ENCODE measurements around the gene TSHB.

The TSHB gene

DNA sequence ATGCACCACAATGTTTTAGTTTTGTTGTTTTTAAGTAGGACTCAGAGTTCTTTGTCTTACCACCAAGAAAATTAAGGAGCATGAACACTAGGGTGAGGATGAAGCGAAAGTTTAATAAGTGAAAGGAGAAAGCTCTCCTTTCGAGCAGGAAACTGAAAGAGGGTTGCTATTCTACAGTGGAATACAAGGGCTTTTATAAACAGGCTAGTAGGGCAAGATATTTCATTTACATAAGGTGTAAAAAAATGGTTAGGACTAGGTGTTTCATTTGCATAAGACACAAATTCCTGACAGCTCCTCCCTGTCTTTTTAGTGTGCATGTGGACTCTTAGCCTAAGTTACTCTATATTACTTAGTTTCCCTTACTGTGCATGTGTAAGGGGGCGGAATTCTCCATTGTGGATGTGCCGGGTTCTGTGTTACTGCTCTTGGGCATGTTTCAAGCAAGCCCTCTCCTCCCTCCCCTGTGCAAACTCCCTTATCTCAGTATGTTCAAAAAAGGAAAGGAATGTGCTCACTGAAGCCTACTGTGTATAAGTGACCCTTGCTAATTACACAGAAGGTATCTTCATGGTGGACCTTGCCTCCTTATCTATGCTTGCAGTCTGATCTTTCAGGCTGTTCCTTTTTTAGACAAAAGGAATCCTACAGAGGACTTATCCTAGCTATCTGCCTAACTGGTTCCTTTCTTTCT lies 7.3 kb downstream of the TSHB start:
- Histone ChIP-seq H3K4me1 (ENCODE audit: control insufficient read depth, low read length) (no peaks in the 10 kb centered on the region), H3K79me2 (ENCODE audit: control insufficient read depth, low read length) (no peaks in the 10 kb centered on the region), H3K9me3 (ENCODE audit: control insufficient read depth, insufficient read depth, low read length) (no peaks in the 10 kb centered on the region), H3K4me3 (ENCODE audit: low read length) (no peak overlapping the region), H3K4me2 (ENCODE audit: low read length) (no peak overlapping the region), H3K36me3 (ENCODE audit: control insufficient read depth, low read length) (no peaks in the 10 kb centered on the region), H4K20me1 (ENCODE audit: control insufficient read depth, insufficient read depth, low read depth, low read length) (no peaks in the 10 kb centered on the region), H3K27ac (ENCODE audit: low read depth, low read length) (no peak overlapping the region), H3K27me3 (ENCODE audit: control insufficient read depth, low read length) (no peaks in the 10 kb centered on the region), H3K9me2 (replicated peaks; ENCODE audit: control insufficient read depth, low read length) (no peaks in the 10 kb centered on the region), H3F3A (ENCODE audit: control insufficient read depth, insufficient read depth) (no peaks in the 10 kb centered on the region)
- no peak for TF ChIP-seq EZH2phosphoT487 (IDR thresholded peaks at IDR 0.05; ENCODE audit: borderline replicate concordance, low read length)
- TF ChIP-seq, protein P1, sequence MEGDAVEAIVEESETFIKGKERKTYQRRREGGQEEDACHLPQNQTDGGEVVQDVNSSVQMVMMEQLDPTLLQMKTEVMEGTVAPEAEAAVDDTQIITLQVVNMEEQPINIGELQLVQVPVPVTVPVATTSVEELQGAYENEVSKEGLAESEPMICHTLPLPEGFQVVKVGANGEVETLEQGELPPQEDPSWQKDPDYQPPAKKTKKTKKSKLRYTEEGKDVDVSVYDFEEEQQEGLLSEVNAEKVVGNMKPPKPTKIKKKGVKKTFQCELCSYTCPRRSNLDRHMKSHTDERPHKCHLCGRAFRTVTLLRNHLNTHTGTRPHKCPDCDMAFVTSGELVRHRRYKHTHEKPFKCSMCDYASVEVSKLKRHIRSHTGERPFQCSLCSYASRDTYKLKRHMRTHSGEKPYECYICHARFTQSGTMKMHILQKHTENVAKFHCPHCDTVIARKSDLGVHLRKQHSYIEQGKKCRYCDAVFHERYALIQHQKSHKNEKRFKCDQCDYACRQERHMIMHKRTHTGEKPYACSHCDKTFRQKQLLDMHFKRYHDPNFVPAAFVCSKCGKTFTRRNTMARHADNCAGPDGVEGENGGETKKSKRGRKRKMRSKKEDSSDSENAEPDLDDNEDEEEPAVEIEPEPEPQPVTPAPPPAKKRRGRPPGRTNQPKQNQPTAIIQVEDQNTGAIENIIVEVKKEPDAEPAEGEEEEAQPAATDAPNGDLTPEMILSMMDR (IDR thresholded peaks at IDR 0.05; ENCODE audit: low read depth, low read length, poor library complexity, severe bottlenecking), result no peak

DNA sequence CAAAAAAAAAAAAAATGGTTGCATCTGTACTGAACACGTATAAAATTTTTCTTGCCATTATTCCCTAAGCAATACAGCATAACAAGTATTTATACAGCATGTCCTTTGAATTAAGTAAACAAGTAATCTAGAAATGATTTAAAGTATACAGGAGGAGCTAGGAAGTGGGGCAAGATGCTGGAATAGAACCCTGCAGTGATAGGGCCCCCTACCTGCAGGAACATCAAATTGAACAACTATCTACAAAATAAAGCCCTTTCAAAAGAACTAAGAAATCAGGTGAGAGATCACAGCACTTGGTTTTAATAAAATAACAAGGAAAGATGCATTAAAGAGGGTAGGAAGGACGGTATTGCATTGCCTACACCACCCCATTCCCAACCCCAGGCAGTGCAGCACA lies 10.9 kb downstream of the TSHB start:
- Histone ChIP-seq H3K27me3 (ENCODE audit: control insufficient read depth, low read length) (no peaks in the 10 kb centered on the region), H3K4me1 (ENCODE audit: control insufficient read depth, low read length) (no peaks in the 10 kb centered on the region), H3K27ac (ENCODE audit: low read depth, low read length) (no peak overlapping the region), H3K9me3 (ENCODE audit: control insufficient read depth, insufficient read depth, low read length) (no peaks in the 10 kb centered on the region; the same call in 1 of the 2 replicates), H3K36me3 (ENCODE audit: control insufficient read depth, low read length) (no peaks in the 10 kb centered on the region), H3F3A (ENCODE audit: control insufficient read depth, insufficient read depth) (no peaks in the 10 kb centered on the region), H3K4me3 (ENCODE audit: low read length) (no peak overlapping the region), H3K4me2 (ENCODE audit: low read length) (no peak overlapping the region), H3K79me2 (ENCODE audit: control insufficient read depth, low read length) (no peaks in the 10 kb centered on the region), H3K9me2 (replicated peaks; ENCODE audit: control insufficient read depth, low read length) (no peaks in the 10 kb centered on the region), H4K20me1 (ENCODE audit: control insufficient read depth, insufficient read depth, low read depth, low read length) (no peaks in the 10 kb centered on the region)
- TF ChIP-seq, protein P1 (IDR thresholded peaks at IDR 0.05; ENCODE audit: low read depth, low read length, poor library complexity, severe bottlenecking), result no peak
- no peak for TF ChIP-seq EZH2phosphoT487 (IDR thresholded peaks at IDR 0.05; ENCODE audit: borderline replicate concordance, low read length)

- Histone ChIP-seq H3K9me3 (ENCODE audit: control insufficient read depth, insufficient read depth, low read length) (no peaks in the 10 kb centered on the region; the same call in 1 of the 2 replicates), H3K9me2 (replicated peaks; ENCODE audit: control insufficient read depth, low read length) (no peaks in the 10 kb centered on the region), H3F3A (ENCODE audit: control insufficient read depth, insufficient read depth) (no peaks in the 10 kb centered on the region), H3K27me3 (ENCODE audit: control insufficient read depth, low read length) (no peaks in the 10 kb centered on the region), H3K4me2 (ENCODE audit: low read length) (no peak overlapping the region), H3K36me3 (ENCODE audit: control insufficient read depth, low read length) (no peaks in the 10 kb centered on the region), H3K79me2 (ENCODE audit: control insufficient read depth, low read length) (no peaks in the 10 kb centered on the region), H3K4me1 (ENCODE audit: control insufficient read depth, low read length) (no peaks in the 10 kb centered on the region), H3K4me3 (ENCODE audit: low read length) (no peak overlapping the region), H3K27ac (ENCODE audit: low read depth, low read length) (no peak overlapping the region), H4K20me1 (ENCODE audit: control insufficient read depth, insufficient read depth, low read depth, low read length) (no peaks in the 10 kb centered on the region)
- TF ChIP-seq, protein P1 (IDR thresholded peaks at IDR 0.05; ENCODE audit: low read depth, low read length, poor library complexity, severe bottlenecking), result no peak
- TF ChIP-seq EZH2phosphoT487 (IDR thresholded peaks at IDR 0.05; ENCODE audit: borderline replicate concordance, low read length), result no peak
Observed at GRCh38 chr1:115041654-115042053, 12.0 kb downstream of the TSHB start.

Measured in DOHH2 (cell line).